ENCODE results near the gene CPNE9.

CPNE9 gene

DNA sequence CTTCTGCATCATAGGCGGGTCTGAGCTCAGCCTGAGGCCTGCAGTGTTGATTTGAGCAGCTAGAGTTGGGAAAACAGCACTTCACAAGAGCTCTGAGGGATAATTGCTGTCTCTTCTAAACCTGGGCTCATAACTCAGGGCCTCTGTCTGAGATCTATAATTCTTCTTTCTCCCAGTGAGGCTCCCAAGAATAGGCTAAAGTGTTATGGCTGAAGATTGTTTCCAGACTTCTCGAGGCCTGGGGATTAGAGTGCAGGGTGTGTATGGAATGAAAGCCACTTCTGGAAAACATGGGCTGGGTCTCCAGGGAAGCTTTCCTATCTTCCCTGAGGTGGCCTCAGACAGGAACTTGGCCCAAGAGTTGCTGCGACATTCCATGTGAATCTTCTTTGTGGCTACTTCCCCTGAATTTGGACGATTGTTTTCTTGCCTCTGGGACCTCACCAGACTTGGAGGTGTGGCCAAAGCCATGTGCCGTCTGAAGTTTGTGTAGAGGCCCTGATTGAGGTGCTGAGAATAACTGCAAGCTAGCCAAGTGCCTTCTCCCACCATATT, 27.8 kb upstream of the CPNE9 start:
- H3K27me3 ChIP-seq: no peaks in the 10 kb centered on the region
- H3K9ac ChIP-seq: no peak overlapping the region
- peaks cover 100% of the 10 kb centered on the region for H3K36me3 ChIP-seq
- peaks cover 62% of the 10 kb centered on the region for H4K20me1 ChIP-seq
- no peak overlapping the region for H3K4me2 ChIP-seq
- no peaks in the 10 kb centered on the region for H3K9me3 ChIP-seq
- H3K4me1 ChIP-seq: no peaks in the 10 kb centered on the region
- H3K27ac ChIP-seq: no peak overlapping the region
- H3K4me3 ChIP-seq: no peak overlapping the region
- TF ChIP-seq Cebpa-rat (IDR thresholded peaks at IDR 0.05): no peak

DNA sequence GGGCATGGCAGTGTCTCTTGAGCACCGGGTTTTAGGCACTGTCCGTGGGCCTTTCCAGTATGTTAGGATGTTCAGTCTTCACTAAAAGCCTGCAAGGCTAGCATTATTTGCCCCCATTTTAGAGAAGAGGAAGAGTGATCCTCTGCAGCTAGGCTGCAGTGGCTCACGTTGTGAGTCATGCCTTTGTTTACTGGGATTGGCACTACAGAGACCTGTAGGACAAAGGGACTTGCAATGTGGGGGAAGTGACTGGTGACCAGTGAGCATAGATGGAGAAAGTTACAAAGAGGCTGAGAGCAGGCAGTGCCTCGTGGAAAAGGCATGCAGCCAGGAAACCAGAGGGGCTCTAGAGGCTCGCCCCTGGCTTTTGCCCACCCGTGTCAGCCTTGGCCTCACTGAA, 26.8 kb upstream of the CPNE9 start:
- Histone ChIP-seq H3K9ac (no peak overlapping the region), H3K27ac (no peak overlapping the region), H3K27me3 (no peaks in the 10 kb centered on the region), H3K4me1 (no peaks in the 10 kb centered on the region), H3K4me2 (no peak overlapping the region), H3K9me3 (no peaks in the 10 kb centered on the region), H3K36me3 (peaks cover 100% of the 10 kb centered on the region), H4K20me1 (peaks cover 65% of the 10 kb centered on the region), H3K4me3 (no peak overlapping the region)
- no peak for TF ChIP-seq Cebpa-rat (IDR thresholded peaks at IDR 0.05)

DNA sequence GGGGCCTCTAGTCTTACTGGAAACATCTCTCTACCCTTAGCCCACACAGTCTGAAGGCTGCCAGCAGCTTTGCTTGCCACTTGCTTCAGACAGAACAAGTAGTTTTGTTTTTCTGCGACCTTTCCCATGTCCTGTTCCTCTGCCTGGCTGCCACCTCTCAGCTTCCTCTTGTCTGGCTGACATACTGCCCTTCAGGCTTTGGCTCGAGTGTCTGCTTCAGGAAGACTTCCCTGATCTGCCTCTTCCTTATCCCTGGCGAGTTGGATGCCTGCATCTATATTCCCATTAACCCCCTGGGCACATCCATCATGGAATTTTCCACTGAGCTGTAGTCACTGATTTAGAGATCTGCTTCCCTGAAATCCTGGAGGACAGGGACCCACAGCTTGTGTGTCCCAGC, 25.1 kb upstream of the CPNE9 start:
- Histone ChIP-seq H3K4me1 (no peaks in the 10 kb centered on the region), H3K36me3 (peaks cover 100% of the 10 kb centered on the region), H3K9ac (no peak overlapping the region), H3K27me3 (no peaks in the 10 kb centered on the region), H4K20me1 (peaks cover 62% of the 10 kb centered on the region), H3K4me3 (no peak overlapping the region), H3K4me2 (no peak overlapping the region), H3K9me3 (no peaks in the 10 kb centered on the region), H3K27ac (no peak overlapping the region)
- TF ChIP-seq Cebpa-rat (IDR thresholded peaks at IDR 0.05): no peak

DNA sequence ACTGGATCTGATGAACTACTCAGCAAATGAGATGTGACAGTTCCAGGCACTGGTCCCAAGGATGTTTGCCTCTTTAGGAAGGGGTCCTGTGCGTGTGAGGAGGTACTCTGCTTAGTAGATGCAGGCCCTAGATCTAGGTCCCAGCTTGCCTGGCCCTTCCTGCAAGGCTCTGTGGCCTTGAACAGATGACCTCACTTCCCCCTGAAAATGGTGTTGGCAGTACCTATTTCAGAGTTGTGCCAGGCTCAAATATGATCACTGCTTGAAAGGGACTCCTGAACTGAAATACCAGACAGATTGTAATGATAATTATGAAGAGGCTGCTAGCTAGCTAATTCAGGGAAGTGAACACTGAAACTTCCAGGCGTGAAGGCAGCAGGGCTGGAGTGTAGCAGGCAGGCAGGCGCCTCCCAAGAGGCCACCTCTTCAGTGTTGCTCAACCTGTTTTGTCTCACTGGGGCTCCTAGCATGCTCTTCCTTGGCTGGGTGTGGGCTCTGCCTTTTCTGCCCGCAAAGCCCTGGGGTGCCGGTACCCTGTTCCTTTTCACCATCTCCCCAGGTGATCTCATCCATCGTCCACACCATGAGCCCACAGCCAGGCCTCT, 24.1 kb upstream of the CPNE9 start:
- H3K27me3 ChIP-seq: no peaks in the 10 kb centered on the region
- H3K36me3 ChIP-seq: peaks cover 100% of the 10 kb centered on the region
- no peak overlapping the region for H3K4me2 ChIP-seq

DNA sequence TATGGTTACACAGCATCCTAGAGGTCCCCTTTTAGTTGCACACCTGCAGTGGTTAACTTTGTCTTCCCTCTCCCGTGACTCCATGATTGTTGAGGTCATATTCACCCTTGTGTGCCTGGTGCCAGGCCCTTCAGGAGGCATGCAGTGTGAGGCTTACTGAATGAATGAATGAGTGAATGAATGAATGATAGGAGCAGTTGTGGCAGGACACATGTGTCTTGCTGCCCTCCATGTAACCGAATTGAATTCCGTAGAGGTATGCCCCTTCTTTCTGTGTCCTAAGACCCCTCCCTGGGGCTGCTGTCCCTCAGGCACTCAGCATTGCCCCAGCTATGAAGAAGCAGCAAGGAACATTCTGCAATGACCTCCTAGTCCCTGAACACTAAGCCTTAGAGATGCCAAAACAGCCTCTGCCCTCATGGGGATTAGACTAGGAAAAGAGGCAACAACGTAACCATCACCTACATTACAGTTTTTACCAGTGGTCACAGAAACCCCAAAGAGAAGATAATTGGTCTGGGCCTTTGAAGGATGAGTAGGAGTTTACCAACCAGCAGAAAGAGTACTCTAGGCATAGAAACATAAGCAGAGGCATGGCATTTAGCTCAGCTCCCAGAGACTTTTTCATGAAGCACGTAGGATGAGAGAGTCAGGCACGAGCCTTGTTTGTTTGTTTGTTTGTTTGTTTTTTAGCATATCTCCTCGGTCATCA, 22.5 kb upstream of the CPNE9 start:
- Histone ChIP-seq H4K20me1 (peaks cover 74% of the 10 kb centered on the region), H3K36me3 (peaks cover 100% of the 10 kb centered on the region), H3K27ac (no peak overlapping the region), H3K27me3 (no peaks in the 10 kb centered on the region), H3K4me1 (no peaks in the 10 kb centered on the region), H3K4me3 (no peak overlapping the region), H3K9ac (no peak overlapping the region), H3K4me2 (no peak overlapping the region), H3K9me3 (no peaks in the 10 kb centered on the region)
- TF ChIP-seq Cebpa-rat (IDR thresholded peaks at IDR 0.05): no peak

More for the DNA sequence above, 24.1 kb upstream of the CPNE9 start:
- H4K20me1 ChIP-seq: peaks cover 73% of the 10 kb centered on the region
- H3K4me1 ChIP-seq: no peaks in the 10 kb centered on the region
- no peak overlapping the region for H3K4me3 ChIP-seq
- TF ChIP-seq Cebpa-rat (IDR thresholded peaks at IDR 0.05): no peak
- no peak overlapping the region for H3K9ac ChIP-seq
- H3K27ac ChIP-seq: no peak overlapping the region
- H3K9me3 ChIP-seq: no peaks in the 10 kb centered on the region

DNA sequence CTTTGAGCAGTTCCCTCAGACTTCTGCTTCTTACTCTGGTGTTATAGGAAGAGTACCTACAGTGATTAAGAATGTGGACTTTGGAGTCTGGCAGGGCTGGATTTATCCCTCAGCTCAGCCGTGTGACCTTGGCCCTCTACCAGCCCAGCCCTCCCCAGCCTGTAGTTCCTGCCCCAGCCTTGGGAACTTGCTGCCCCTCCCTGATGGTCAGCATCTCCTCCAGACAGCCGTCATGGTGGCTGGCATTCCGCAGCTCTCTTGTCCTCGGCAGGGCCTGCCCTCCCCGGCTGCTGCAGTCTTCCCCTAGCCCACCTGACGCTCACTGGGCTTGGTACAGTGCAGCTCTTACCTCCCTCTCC, 21.9 kb upstream of the CPNE9 start:
- no peaks in the 10 kb centered on the region for H3K9me3 ChIP-seq
- TF ChIP-seq Cebpa-rat (IDR thresholded peaks at IDR 0.05): no peak
- no peak overlapping the region for H3K9ac ChIP-seq
- H3K4me1 ChIP-seq: no peaks in the 10 kb centered on the region
- peaks cover 100% of the 10 kb centered on the region for H3K36me3 ChIP-seq
- peaks cover 71% of the 10 kb centered on the region for H4K20me1 ChIP-seq
- H3K27ac ChIP-seq: no peak overlapping the region
- H3K27me3 ChIP-seq: no peaks in the 10 kb centered on the region
- H3K4me2 ChIP-seq: no peak overlapping the region
- H3K4me3 ChIP-seq: no peak overlapping the region

DNA sequence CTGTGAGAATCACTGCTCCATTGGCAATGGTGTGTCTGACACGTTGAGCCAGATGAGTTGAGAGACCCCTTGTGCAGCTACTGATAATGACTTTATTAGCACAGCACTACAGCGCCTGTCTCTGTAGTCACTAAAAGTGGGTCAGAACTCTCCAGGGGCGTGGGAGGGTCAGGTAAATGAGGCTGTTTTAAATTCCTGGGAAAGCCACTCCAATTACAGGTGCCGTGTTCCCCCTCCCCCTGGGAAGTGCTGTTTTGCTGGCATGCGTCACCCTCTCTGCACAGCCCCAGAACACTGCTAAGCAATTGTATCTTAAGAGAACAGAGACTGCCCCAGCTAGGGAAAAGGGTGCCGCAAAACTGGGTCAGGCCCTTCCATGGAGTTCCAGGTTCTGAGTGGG, 21.5 kb upstream of the CPNE9 start:
- no peak overlapping the region for H3K4me3 ChIP-seq
- TF ChIP-seq Cebpa-rat (IDR thresholded peaks at IDR 0.05): no peak
- H4K20me1 ChIP-seq: peaks cover 71% of the 10 kb centered on the region
- no peaks in the 10 kb centered on the region for H3K4me1 ChIP-seq
- H3K9ac ChIP-seq: no peak overlapping the region
- no peaks in the 10 kb centered on the region for H3K27me3 ChIP-seq
- H3K4me2 ChIP-seq: no peak overlapping the region
- H3K36me3 ChIP-seq: peaks cover 100% of the 10 kb centered on the region
- no peaks in the 10 kb centered on the region for H3K9me3 ChIP-seq
- H3K27ac ChIP-seq: no peak overlapping the region

DNA sequence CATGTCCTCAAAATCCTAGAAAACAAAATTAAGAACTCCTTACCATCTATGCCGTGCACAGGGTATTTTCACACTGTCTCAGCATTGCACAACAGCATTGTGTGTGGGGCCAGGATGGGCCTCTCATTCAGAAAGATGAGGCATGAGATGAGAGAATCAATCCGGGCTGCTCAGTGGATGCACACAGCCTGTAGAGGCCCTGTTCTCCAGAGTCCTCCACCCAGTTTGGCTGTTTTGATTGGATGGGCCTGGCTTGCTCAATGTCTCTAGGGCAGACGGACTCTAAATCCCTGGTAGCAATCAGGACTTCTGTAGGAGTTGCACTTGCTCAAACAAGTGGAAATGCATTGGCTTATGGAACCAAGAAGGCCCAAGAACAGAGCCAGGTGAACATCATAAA, 20.2 kb upstream of the CPNE9 start:
- no peak overlapping the region for H3K27ac ChIP-seq
- H3K4me1 ChIP-seq: no peaks in the 10 kb centered on the region
- peaks cover 73% of the 10 kb centered on the region for H4K20me1 ChIP-seq
- H3K36me3 ChIP-seq: peaks cover 100% of the 10 kb centered on the region
- H3K9me3 ChIP-seq: no peaks in the 10 kb centered on the region
- H3K27me3 ChIP-seq: no peaks in the 10 kb centered on the region
- no peak overlapping the region for H3K9ac ChIP-seq
- no peak overlapping the region for H3K4me3 ChIP-seq
- no peak overlapping the region for H3K4me2 ChIP-seq
- no peak for TF ChIP-seq Cebpa-rat (IDR thresholded peaks at IDR 0.05)

DNA sequence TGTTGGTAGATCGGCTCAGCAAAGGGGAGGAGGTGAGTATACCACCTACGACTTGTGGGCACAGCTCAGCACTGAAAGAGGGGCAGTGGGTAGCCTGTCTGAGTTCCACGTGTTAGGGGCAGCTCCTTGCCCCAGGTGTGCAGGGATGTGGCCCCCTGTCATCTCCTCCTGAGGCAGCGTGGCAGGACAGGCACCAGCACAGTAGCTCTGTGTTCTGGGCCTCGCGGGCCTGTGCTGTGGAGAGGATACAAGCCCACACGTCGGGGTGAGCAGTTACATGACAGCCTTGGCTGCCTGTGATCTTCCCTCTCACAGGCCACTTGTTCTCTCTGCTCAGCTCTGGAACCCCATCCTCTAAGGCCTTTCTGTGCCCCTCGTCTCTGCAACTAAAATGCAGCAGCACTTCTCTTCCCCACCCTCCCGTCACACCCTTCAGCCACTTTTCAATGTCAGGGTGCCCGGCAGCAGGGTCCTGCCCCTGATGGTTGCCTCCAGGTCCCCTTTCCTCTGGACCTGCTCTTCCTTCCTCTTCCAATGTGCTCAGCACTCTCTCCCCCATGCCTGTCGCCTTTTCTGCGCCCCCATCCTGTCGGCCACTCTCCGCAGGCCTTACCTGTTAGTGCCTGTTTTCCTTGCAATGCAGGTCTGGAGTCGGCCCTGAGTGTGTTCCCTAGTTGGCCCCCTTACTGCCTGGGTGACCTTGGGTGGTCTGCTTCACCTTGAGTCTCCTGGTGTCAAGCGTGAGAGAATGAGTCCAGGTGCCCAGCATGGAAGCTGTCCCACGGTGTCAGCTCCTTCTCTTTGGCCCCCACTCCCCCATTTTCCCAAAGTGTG, 18.2 kb upstream of the CPNE9 start:
- no peak overlapping the region for H3K27ac ChIP-seq
- H3K27me3 ChIP-seq: no peaks in the 10 kb centered on the region
- H3K4me3 ChIP-seq: no peak overlapping the region
- H4K20me1 ChIP-seq: peaks cover 83% of the 10 kb centered on the region
- H3K4me2 ChIP-seq: no peak overlapping the region
- no peak overlapping the region for H3K9ac ChIP-seq
- H3K9me3 ChIP-seq: no peaks in the 10 kb centered on the region
- peaks cover 100% of the 10 kb centered on the region for H3K36me3 ChIP-seq
- H3K4me1 ChIP-seq: peaks cover 15% of the 10 kb centered on the region
- TF ChIP-seq Cebpa-rat (IDR thresholded peaks at IDR 0.05): no peak

All from BLaER1 (cell line).